A549 (cell line): Measurements from ENCODE around the gene IST1. TPM values are rescaled to one million over a fixed set of nuclear protein-coding genes. Genes with fewer than 3 reads are reported as not detected.
A peak's percentile ranks its signal among the peaks of the same experiment; 100 is the strongest.

Experiments used
- ATAC-seq, 2 experiments: fragments of 200-7000 bp in 1 of 2; fragments of >200 bp in 1 of 2; cut with Nextera tagmentation in 1 of 2; cut with Tn5 transposase in 1 of 2; 3 replicates each; pipeline versions ENCODE4 v1.8.0 to v1.9.1; 2018 to 2020; ENCODE audit warnings: mild to moderate bottlenecking in 1 of 2, moderate library complexity in 1 of 2
- CTCF ChIA-PET: fragments of 300-600 bp; sonication (Branson Sonifier 250); formaldehyde crosslinking; extraction: SDS; loops from one replicate; lab custom pipeline; 2021; ENCODE audit warnings: antibody characterized with exemption, inconsistent platforms; lab: Yijun Ruan, JAX
- POLR2A ChIA-PET: fragments of 350-600 bp; formaldehyde crosslinking; extraction: SDS; loops from one replicate; lab custom pipeline; 2021; ENCODE audit warnings: antibody characterized with exemption, inconsistent platforms; lab: Yijun Ruan, JAX
- DNase-seq, 2 experiments: peaks; one replicate each; pipeline versions ENCODE4 v3.0.0 to v3.0.0-alpha.2; 2011 to 2016; ENCODE audit warnings: low read depth in 1 of 2, low spot score in 1 of 2
- FAIRE-seq: peaks from 2 replicates; lab custom pipeline; 2011; peaks lifted over from hg19 to GRCh38; lab: Jason Lieb, UNC
- H3K27ac ChIP-seq, 2 experiments: fragments of >200 bp; sonication (Bioruptor Twin); formaldehyde crosslinking; 3 replicates each; pipeline ENCODE4 v1.5.1; 2016 to 2017
- H3K4me1 ChIP-seq: fragments of >200 bp; sonication (Bioruptor Twin); formaldehyde crosslinking; 3 replicates; pipeline ENCODE4 v1.6.1; 2016
- H3K4me2 ChIP-seq: fragments of >200 bp; sonication (Bioruptor Twin); formaldehyde crosslinking; 3 replicates; pipeline ENCODE4 v1.6.1; 2016
- H3K4me3 ChIP-seq: fragments of >200 bp; sonication (Bioruptor Twin); formaldehyde crosslinking; 3 replicates; pipeline ENCODE4 v1.5.1; 2016
- H3K9me3 ChIP-seq: fragments of >200 bp; sonication (Bioruptor Twin); formaldehyde crosslinking; 3 replicates; pipeline ENCODE4 v1.6.1; 2016
- BCL3 ChIP-seq: fragments of >200 bp; sonication (Bioruptor Twin); formaldehyde crosslinking; IDR thresholded peaks from 3 replicates; pipeline ENCODE4 v1.6.1; 2016
- CBX8 ChIP-seq: fragments of 200-600 bp; sonication (generic); IDR thresholded peaks from 2 replicates; pipeline ENCODE4 v1.6.1; 2016
- CEBPB ChIP-seq, 2 experiments: fragments of >200 bp in 1 of 2; sonication (Bioruptor Twin) in 1 of 2; formaldehyde crosslinking in 1 of 2; IDR thresholded peaks; 2 replicates each; pipeline ENCODE4 v1.6.1; 2012 to 2016
- CHD2 ChIP-seq: fragments of 150-350 bp; IDR thresholded peaks from 2 replicates; pipeline ENCODE4 v1.6.1; 2014; ENCODE audit warnings: low read length; ENCODE audit not compliant: partially characterized antibody
- CHD4 ChIP-seq: fragments of 200-600 bp; sonication (generic); IDR thresholded peaks from 2 replicates; pipeline ENCODE4 v1.6.1; 2016; ENCODE audit warnings: antibody characterized with exemption, mild to moderate bottlenecking, borderline replicate concordance
- E2F6 ChIP-seq: IDR thresholded peaks from 2 replicates; pipeline ENCODE4 v1.6.1; 2012; ENCODE audit warnings: low read depth, borderline replicate concordance
- EHMT2 ChIP-seq: fragments of 200-600 bp; sonication (generic); IDR thresholded peaks from 2 replicates; pipeline ENCODE4 v1.6.1; 2016; ENCODE audit warnings: antibody characterized with exemption, low read depth, mild to moderate bottlenecking, moderate library complexity
- EP300 ChIP-seq, 2 experiments: fragments of >200 bp; sonication (Bioruptor Twin); formaldehyde crosslinking; IDR thresholded peaks; 2 replicates in 1 of 2; 3 replicates in 1 of 2; pipeline ENCODE4 v1.6.1; 2016 to 2017
- FOSL2 ChIP-seq, 2 experiments: fragments of 450-650 bp in 1 of 2; fragments of >200 bp in 1 of 2; sonication (Bioruptor Twin) in 1 of 2; formaldehyde crosslinking; IDR thresholded peaks; 2 replicates each; pipeline versions ENCODE4 v1.5.0 to v1.6.1; 2016 to 2020; ENCODE audit warnings: mild to moderate bottlenecking in 1 of 2, moderate library complexity in 1 of 2
- FOXS1 ChIP-seq: fragments of 250-450 bp; sonication (Bioruptor Pico); IDR thresholded peaks from 2 replicates; pipeline ENCODE4 v1.5.0; 2020; ENCODE audit warnings: mild to moderate bottlenecking, moderate library complexity
- GATA3 ChIP-seq: IDR thresholded peaks from 2 replicates; pipeline ENCODE4 v1.6.1; 2012; ENCODE audit warnings: borderline replicate concordance
- HES2 ChIP-seq: fragments of >200 bp; sonication (Bioruptor Twin); formaldehyde crosslinking; IDR thresholded peaks from 2 replicates; pipeline ENCODE4 v1.6.1; 2016
- HMGXB4 ChIP-seq: fragments of 250-450 bp; sonication (Bioruptor Pico); IDR thresholded peaks from 2 replicates; pipeline ENCODE4 v1.5.0; 2021; ENCODE audit warnings: mild to moderate bottlenecking, moderate library complexity, borderline replicate concordance
- JUN ChIP-seq, 2 experiments: fragments of >200 bp; sonication (Bioruptor Twin); formaldehyde crosslinking; IDR thresholded peaks; 2 replicates in 1 of 2; 3 replicates in 1 of 2; pipeline ENCODE4 v1.6.1; 2016 to 2017
- JUNB ChIP-seq: fragments of >200 bp; sonication (Bioruptor Twin); formaldehyde crosslinking; IDR thresholded peaks from 2 replicates; pipeline ENCODE4 v1.6.1; 2016
- KDM1A ChIP-seq: fragments of 200-600 bp; sonication (generic); IDR thresholded peaks from 2 replicates; pipeline ENCODE4 v1.6.1; 2016; ENCODE audit warnings: low read depth, mild to moderate bottlenecking
- MAX ChIP-seq: IDR thresholded peaks from 2 replicates; pipeline ENCODE4 v1.6.1; 2012
- MYC ChIP-seq: IDR thresholded peaks from 2 replicates; pipeline ENCODE4 v1.6.1; 2012; ENCODE audit warnings: mild to moderate bottlenecking, inconsistent platforms, low read length, improper control_type of control experiment, borderline replicate concordance
- PBX3 ChIP-seq: IDR thresholded peaks from 2 replicates; pipeline ENCODE4 v1.6.1; 2012
- POLR2A ChIP-seq: IDR thresholded peaks from 2 replicates; pipeline ENCODE4 v1.6.1; 2012; ENCODE audit warnings: mild to moderate bottlenecking, low read length
- RAD21 ChIP-seq, 2 experiments: fragments of >200 bp in 1 of 2; sonication (Bioruptor Twin) in 1 of 2; formaldehyde crosslinking in 1 of 2; IDR thresholded peaks in 1 of 2; conservative IDR thresholded peaks in 1 of 2; 2 replicates in 1 of 2; 3 replicates in 1 of 2; pipeline ENCODE4 v1.6.1; 2012 to 2018; ENCODE audit warnings: inconsistent platforms in 1 of 2
- RARB ChIP-seq: fragments of 250-450 bp; sonication (Bioruptor Pico); IDR thresholded peaks from 2 replicates; pipeline ENCODE4 v1.8.0; 2021; ENCODE audit warnings: mild to moderate bottlenecking, moderate library complexity
- RFX5 ChIP-seq: fragments of 450-650 bp; IDR thresholded peaks from 2 replicates; pipeline ENCODE4 v1.7.1; 2014; ENCODE audit warnings: antibody characterized with exemption, mild to moderate bottlenecking, moderate library complexity
- RNF2 ChIP-seq: fragments of 200-600 bp; sonication (generic); IDR thresholded peaks from 2 replicates; pipeline ENCODE4 v1.6.1; 2016; ENCODE audit warnings: low read depth, mild to moderate bottlenecking, antibody characterized with exemption, moderate library complexity, borderline replicate concordance
- SMC3 ChIP-seq: fragments of >200 bp; sonication (Bioruptor Twin); formaldehyde crosslinking; IDR thresholded peaks from 3 replicates; pipeline ENCODE4 v1.6.1; 2018; ENCODE audit warnings: inconsistent platforms
- TFCP2L1 ChIP-seq: fragments of 250-450 bp; sonication (Bioruptor Pico); IDR thresholded peaks from 2 replicates; pipeline ENCODE4 v1.5.0; 2021; ENCODE audit warnings: mild to moderate bottlenecking
- USF2 ChIP-seq: fragments of 450-650 bp; IDR thresholded peaks from 2 replicates; pipeline ENCODE4 v1.6.1; 2014; ENCODE audit warnings: antibody characterized with exemption
- ZFP36 ChIP-seq: fragments of 450-650 bp; IDR thresholded peaks from 2 replicates; pipeline ENCODE4 v1.6.1; 2014; ENCODE audit warnings: borderline replicate concordance; ENCODE audit not compliant: partially characterized antibody
- ZNF302 ChIP-seq: fragments of 250-450 bp; sonication (Bioruptor Pico); IDR thresholded peaks from 2 replicates; pipeline ENCODE4 v1.9.0; 2021; ENCODE audit warnings: inconsistent platforms, mild to moderate bottlenecking, moderate library complexity
- WGBS: methylation state at CpG from one replicate; pipeline ENCODE4 v1.1.6; 2017; ENCODE audit errors: missing lambda C conversion rate; 5-methylcytosine and 5-hydroxymethylcytosine counted together
- polyA minus RNA-seq: library from RNA; depleted of rRNA, polyadenylated mRNA; stranded (reverse); fragments of >200 nt; gene quantifications from 2 replicates; pipeline ENCODE4 v1.2.3, GENCODE V29; 2011; rRNA and poly(A)+ RNA removed
- polyA plus RNA-seq, 4 experiments: library from polyadenylated mRNA; depleted of rRNA in 3 of 4; stranded (reverse); fragments of >200 nt; fragmentation: RNase III in 1 of 4; extraction: RNeasy Plus Mini Kit Qiagen cat#74134 plus additional on column Dnase treatment in 1 of 4; gene quantifications; 2 replicates in 3 of 4; 3 replicates in 1 of 4; pipeline ENCODE4 v1.2.3, GENCODE V29; 2011 to 2017

IST1 gene
- polyA plus RNA-seq (2011; rRNA removed) (290 and 297 TPM in 2 replicates), polyA plus RNA-seq (2017; fragmentation: RNase III; extraction: RNeasy Plus Mini Kit Qiagen cat#74134 plus additional on column Dnase treatment) (178 to 184 TPM (median 183 TPM) in 3 replicates), polyA minus RNA-seq (182 and 221 TPM in 2 replicates)
- polyA plus RNA-seq (2012; cell fraction: cytosol; rRNA removed), result 112 and 121 TPM in 2 replicates
- 118 and 185 TPM in 2 replicates for polyA plus RNA-seq (2012; cell fraction: nucleus; rRNA removed)

- peak in 1 of 2 experiments; percentile 3; a peak in 1 of 4 replicates for TF ChIP-seq CEBPB (IDR thresholded peaks at IDR 0.05)
- no peak for TF ChIP-seq RAD21 (conservative IDR thresholded peaks at IDR 0.05 in 1 of 2, IDR thresholded peaks at IDR 0.05 in 1 of 2)
- TF ChIP-seq CHD4, result no peak
- TF ChIP-seq PBX3, result peak; percentile 91
- peak; percentile 52 for TF ChIP-seq RFX5
- peak; percentile 49; the same call in 1 of the 2 replicates for TF ChIP-seq HMGXB4 (CRISPR knock-in tag)
- TF ChIP-seq POLR2A, result peak; percentile 69
- TF ChIP-seq BCL3, result peak; percentile 81
- no peak for TF ChIP-seq RARB
- TF ChIP-seq FOSL2 (IDR thresholded peaks at IDR 0.05), result peak; percentile 31; the same call in 1 of the 2 replicates
- peak; percentile 89 for TF ChIP-seq FOSL2 (CRISPR knock-in tag; IDR thresholded peaks at IDR 0.05)
- no peak for TF ChIP-seq HES2
- TF ChIP-seq FOXS1 (CRISPR knock-in tag), result no peak
- TF ChIP-seq EHMT2, result no peak
- TF ChIP-seq GATA3, result peak; percentile 50
- peak; percentile 79 for TF ChIP-seq E2F6
- no peak for TF ChIP-seq ZNF302 (CRISPR knock-in tag)
- no peak for TF ChIP-seq TFCP2L1 (CRISPR knock-in tag)
- no peak for TF ChIP-seq KDM1A
- 0 out of 2 replicates have a peak, but pooled peaks have one; percentile 76 for TF ChIP-seq MYC
- 0 out of 5 replicates have a peak, but pooled peaks of 1 of the 2 experiments have one; percentile 21 for TF ChIP-seq EP300 (IDR thresholded peaks at IDR 0.05)
- peak; percentile 78 for TF ChIP-seq CHD2
- no peak for TF ChIP-seq CBX8
- TF ChIP-seq ZFP36, result peak; percentile 75
- TF ChIP-seq JUN (IDR thresholded peaks at IDR 0.05), result peak; percentile 83 to 98
- TF ChIP-seq MAX, result peak; percentile 97
- TF ChIP-seq RNF2, result no peak
- no peak for TF ChIP-seq JUNB
- no peak for TF ChIP-seq USF2
- 0 out of 3 replicates have a peak, but pooled peaks have one; percentile 18 for TF ChIP-seq SMC3
- Histone ChIP-seq H3K4me2 (peak within 1 kb of the TSS; percentile 98), H3K4me1 (peaks cover 23% of the 10 kb centered on the region; the same call in 2 of the 3 replicates), H3K27ac (peak within 1 kb of the TSS; percentile 92 to 96), H3K9me3 (no peaks in the 10 kb centered on the region), H3K4me3 (peak within 1 kb of the TSS; percentile 78)
- DNase-seq (peak; percentile 97 to 99), ATAC-seq (peak; percentile 92), FAIRE-seq (no peak)
- 1% methylated on average over 34 of the region's 67 CpGs for WGBS
- POLR2A ChIA-PET, result interaction anchor here (1.0 to 3.1 kb wide), 6 partner anchors 9 to 198 kb away, joined by 4 to 18 read pairs (median 5); partner anchors contain the start of genes AP1G1, DHX38, TXNL4B and ZNF821
- CTCF ChIA-PET, result interaction anchor here (1.5 to 9.5 kb wide), 2 partner anchors 12 to 35 kb away, joined by 3 to 71 read pairs; partner anchors contain the start of gene ZNF821
Observed at GRCh38 chr16:71894921-71895678, at the start of gene IST1. IST1 (plus strand) TSS chr16:71895531; CDS start chr16:71915641, 20,110 bp downstream.
